ENCODE results near the gene DROSHA. TPM values are rescaled to one million over a fixed set of nuclear protein-coding genes. Genes with fewer than 3 reads are reported as not detected.

DROSHA gene
- total RNA-seq, 1 donor from 2014 or later = 59.3 TPM

GRCh38 chr5:31415960-31416359, 115.9 kb downstream of the DROSHA start:
- Mint-ChIP-seq H3K4me3 (ENCODE audit: unreplicated experiment) (no peak overlapping the region), H3K36me3 (ENCODE audit: low read depth) (peaks cover 7% of the 10 kb centered on the region), H3K9me3 (ENCODE audit: low read depth) (no peaks in the 10 kb centered on the region), H3K27me3 (ENCODE audit: low read depth) (no peaks in the 10 kb centered on the region), H3K4me1 (ENCODE audit: low read depth) (peaks cover 18% of the 10 kb centered on the region), H3K27ac (ENCODE audit: unreplicated experiment) (no peak overlapping the region)
- TF ChIP-seq CTCF (IDR thresholded peaks at IDR 0.05) = no peak
- no peak for DNase-seq (ENCODE audit: low spot score)

- TF ChIP-seq CTCF (IDR thresholded peaks at IDR 0.05) = peak; percentile 65
- Mint-ChIP-seq H3K9me3 (ENCODE audit: low read depth) (no peaks in the 10 kb centered on the region), H3K27me3 (ENCODE audit: low read depth) (no peaks in the 10 kb centered on the region), H3K36me3 (ENCODE audit: low read depth) (peaks cover 5% of the 10 kb centered on the region), H3K4me3 (ENCODE audit: unreplicated experiment) (no peak overlapping the region), H3K27ac (ENCODE audit: unreplicated experiment) (no peak overlapping the region), H3K4me1 (ENCODE audit: low read depth) (peaks cover 18% of the 10 kb centered on the region)
- DNase-seq (ENCODE audit: low spot score) = no peak
Observed at GRCh38 chr5:31415009-31415923, 116.6 kb downstream of the DROSHA start.

DNA sequence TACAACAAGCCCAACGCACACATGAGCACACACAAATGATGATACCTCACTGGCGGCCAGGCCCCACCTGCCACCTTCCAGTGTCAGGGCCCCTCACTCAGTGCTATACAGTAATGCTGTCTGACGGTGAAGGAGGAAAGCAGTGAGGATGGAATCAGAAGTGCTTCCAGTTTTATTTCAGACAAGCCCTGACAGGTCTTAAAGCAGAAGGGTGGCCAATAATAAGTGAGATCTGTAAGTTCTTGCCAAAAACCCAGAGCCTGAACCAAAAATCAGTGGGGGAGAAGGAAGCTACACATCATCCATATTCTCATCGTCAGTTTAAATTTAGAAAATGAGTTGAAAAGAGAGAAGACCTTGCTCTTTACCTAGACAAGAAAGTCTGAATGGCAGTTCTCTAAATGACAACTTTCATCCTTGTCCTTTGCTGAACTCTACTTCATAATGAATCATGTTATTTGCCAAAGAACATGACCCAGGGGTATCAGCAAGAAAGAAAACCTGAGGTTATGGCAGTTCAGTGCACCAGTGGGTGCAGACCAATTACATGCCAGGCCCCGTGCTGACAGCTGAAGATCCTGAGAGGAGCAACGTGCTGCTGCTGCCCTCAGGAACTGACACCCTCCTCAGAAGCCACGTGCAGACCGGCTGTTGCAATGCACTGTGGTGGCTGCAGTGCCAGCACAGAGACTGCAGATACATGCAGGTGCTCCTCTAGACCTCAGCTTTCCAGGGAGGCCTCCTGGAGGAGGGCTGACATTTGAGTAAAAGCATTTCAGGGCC, 118.7 kb downstream of the DROSHA start:
- DNase-seq (ENCODE audit: low spot score) = no peak
- peaks cover 9% of the 10 kb centered on the region for H3K36me3 Mint-ChIP-seq (ENCODE audit: low read depth)
- no peak for TF ChIP-seq CTCF (IDR thresholded peaks at IDR 0.05)
- H3K9me3 Mint-ChIP-seq (ENCODE audit: low read depth) = no peaks in the 10 kb centered on the region
- H3K27me3 Mint-ChIP-seq (ENCODE audit: low read depth) = no peaks in the 10 kb centered on the region
- H3K27ac Mint-ChIP-seq (ENCODE audit: unreplicated experiment) = no peak overlapping the region
- H3K4me1 Mint-ChIP-seq (ENCODE audit: low read depth) = peaks cover 31% of the 10 kb centered on the region
- no peak overlapping the region for H3K4me3 Mint-ChIP-seq (ENCODE audit: unreplicated experiment)

DNA sequence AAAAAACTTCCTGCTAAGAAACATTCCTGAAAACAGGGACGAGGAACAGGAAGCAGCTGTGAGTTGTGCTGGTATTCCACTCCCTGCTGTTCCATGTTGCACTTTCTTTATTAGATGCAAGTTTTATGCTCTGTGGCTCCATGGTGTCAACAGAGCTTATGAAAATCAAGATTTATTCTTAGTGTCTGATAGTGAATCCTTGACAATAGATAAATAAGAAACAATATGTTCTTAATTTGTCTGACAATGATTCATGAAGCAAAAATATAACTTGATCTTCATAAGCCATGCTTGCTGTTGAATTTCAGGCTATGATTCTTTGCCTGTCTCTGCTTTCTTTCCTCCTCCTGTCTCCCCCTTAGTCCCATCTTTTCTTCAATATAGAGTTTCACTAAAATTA, 119.6 kb downstream of the DROSHA start:
- H3K36me3 Mint-ChIP-seq (ENCODE audit: low read depth) = peaks cover 9% of the 10 kb centered on the region
- H3K27ac Mint-ChIP-seq (ENCODE audit: unreplicated experiment) = peak overlapping the region; percentile 57
- peaks cover 36% of the 10 kb centered on the region for H3K4me1 Mint-ChIP-seq (ENCODE audit: low read depth)
- no peak for TF ChIP-seq CTCF (IDR thresholded peaks at IDR 0.05)
- no peaks in the 10 kb centered on the region for H3K27me3 Mint-ChIP-seq (ENCODE audit: low read depth)
- no peaks in the 10 kb centered on the region for H3K9me3 Mint-ChIP-seq (ENCODE audit: low read depth)
- DNase-seq (ENCODE audit: low spot score) = no peak
- no peak overlapping the region for H3K4me3 Mint-ChIP-seq (ENCODE audit: unreplicated experiment)

DNA sequence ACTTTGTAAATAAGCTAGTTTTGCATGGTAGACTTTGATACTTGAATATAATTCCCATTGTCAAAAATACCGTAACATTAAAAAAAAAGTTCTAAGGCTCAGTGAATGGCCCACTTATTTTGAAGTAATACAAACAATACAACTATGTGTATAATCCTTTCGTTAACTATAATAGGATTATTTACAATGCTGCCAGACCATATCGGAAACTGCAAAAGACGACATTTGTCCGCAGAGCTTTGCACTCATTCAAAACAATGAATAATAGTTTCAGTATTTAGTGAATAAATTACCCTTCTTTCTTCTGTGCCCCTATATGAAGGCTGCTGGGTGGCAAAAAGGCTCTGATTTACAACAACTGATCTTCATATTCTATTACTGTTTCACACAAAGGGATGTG, 121.8 kb downstream of the DROSHA start:
- Mint-ChIP-seq H3K27ac (ENCODE audit: unreplicated experiment) (no peak overlapping the region), H3K36me3 (ENCODE audit: low read depth) (peaks cover 12% of the 10 kb centered on the region), H3K27me3 (ENCODE audit: low read depth) (no peaks in the 10 kb centered on the region), H3K9me3 (ENCODE audit: low read depth) (no peaks in the 10 kb centered on the region), H3K4me1 (ENCODE audit: low read depth) (peaks cover 36% of the 10 kb centered on the region), H3K4me3 (ENCODE audit: unreplicated experiment) (no peak overlapping the region)
- DNase-seq (ENCODE audit: low spot score) = no peak
- TF ChIP-seq CTCF (IDR thresholded peaks at IDR 0.05) = no peak

All from chondrocyte (in vitro differentiated cells).